Measurements from ENCODE around the gene PRR3. TPM values are rescaled to one million over a fixed set of nuclear protein-coding genes. Genes with fewer than 3 reads are reported as not detected.

The PRR3 gene
- total and polyA plus RNA-seq, 2 of the 13 experiments (the other 11 are each of a cell fraction or from before 2014, with no cell fraction given), result 14.6 to 21.2 TPM

- Histone ChIP-seq H3K36me3 (replicated peaks in 1 of 2; ENCODE audit: control insufficient read depth in 1 of 2, insufficient read depth in 2 of 2, low read length in 2 of 2) (peaks cover 16 to 41% of the 10 kb centered on the region in 2 experiments), H3K4me1 (ENCODE audit: insufficient read depth, low read length) (peaks cover 26% of the 10 kb centered on the region), H4K20me1 (ENCODE audit: insufficient read depth, low read length) (peaks cover 11% of the 10 kb centered on the region), H3K4me2 (ENCODE audit: low read depth, low read length) (peak overlapping the region; percentile 92), H3K9ac (ENCODE audit: insufficient read depth, low read depth, low read length) (peak overlapping the region; percentile 85), H2AFZ (ENCODE audit: low read length) (no peak overlapping the region), H3K4me3 (replicated peaks in 1 of 3; ENCODE audit: insufficient read depth in 1 of 3, low read depth in 2 of 3, low read length in 3 of 3) (peak overlapping the region; percentile 87 to 93 (median 90)), H3K9me3 (ENCODE audit: low read length) (no peaks in the 10 kb centered on the region), H3K27me3 (ENCODE audit: control insufficient read depth in 1 of 2, insufficient read depth in 2 of 2, low read length in 2 of 2) (no peaks in the 10 kb centered on the region; a peak in 1 of 5 replicates), H3K27ac (ENCODE audit: extremely low read length, insufficient read depth, low read length) (peak overlapping the region; percentile 94), H3K79me2 (ENCODE audit: insufficient read depth, low read length) (peaks cover 27% of the 10 kb centered on the region)
- DNase-seq (ENCODE audit: low spot score) (no peak), ATAC-seq (peak; percentile 18), FAIRE-seq (no peak)
- ChIA-PET POLR2A (interaction anchor here (1.3 to 4.3 kb wide), 9 partner anchors 10 to 73 kb away, joined by 3 to 74 read pairs (median 7); partner anchors contain the start of gene ABCF1), CTCF (ENCODE audit: low intra/inter-chr PET ratio, low total read pairs) (no interaction called here)
- BruUV-seq (replicated peaks), result no TSS peak
- WGBS (ENCODE audit: low lambda C conversion rate), result 19% methylated on average over 33 of the region's 34 CpGs
- intact Hi-C loops (cut with micrococcal nuclease; ENCODE audit: unreplicated experiment), result no loop called here
- in situ Hi-C loops (cut with HindIII; ENCODE audit: extremely low pct_ligation_motif_present, low pct_unique_long_range_greater_than_20kb), result no loop called here
- TF ChIP-seq NCOA1 (CRISPR knock-in tag; IDR thresholded peaks at IDR 0.05) (peak; percentile 68; the same call in 1 of the 2 replicates), RFX1 (IDR thresholded peaks at IDR 0.05) (no peak), ZNF616 (CRISPR knock-in tag; IDR thresholded peaks at IDR 0.05; ENCODE audit: low read depth) (no peak), THAP11 (CRISPR knock-in tag; IDR thresholded peaks at IDR 0.05) (no peak), LCORL (IDR thresholded peaks at IDR 0.05) (no peak), LCORL (CRISPR knock-in tag; IDR thresholded peaks at IDR 0.05) (0 out of 2 replicates have a peak, but pooled peaks have one; percentile 12), ETV6 (CRISPR knock-in tag; conservative IDR thresholded peaks at IDR 0.05) (0 out of 2 replicates have a peak, but pooled peaks have one; percentile 31), EED (CRISPR knock-in tag; IDR thresholded peaks at IDR 0.05) (no peak), MTF2 (CRISPR knock-in tag; IDR thresholded peaks at IDR 0.05; ENCODE audit: borderline replicate concordance) (0 out of 2 replicates have a peak, but pooled peaks have one; percentile 85), ZNF607 (CRISPR knock-in tag; IDR thresholded peaks at IDR 0.05; ENCODE audit: borderline replicate concordance) (no peak), AGO1 (IDR thresholded peaks at IDR 0.05; ENCODE audit: low read depth, low read length, poor library complexity, severe bottlenecking) (peak; percentile 54), DNMT1 (CRISPR knock-in tag; IDR thresholded peaks at IDR 0.05) (no peak), ZNF44 (CRISPR knock-in tag; IDR thresholded peaks at IDR 0.05) (0 out of 2 replicates have a peak, but pooled peaks have one; percentile 55), ZNF841 (CRISPR knock-in tag; IDR thresholded peaks at IDR 0.05; ENCODE audit: borderline replicate concordance) (no peak), ATF3 (CRISPR knock-in tag; IDR thresholded peaks at IDR 0.05) (no peak), AKNA (CRISPR knock-in tag; IDR thresholded peaks at IDR 0.05; ENCODE audit: borderline replicate concordance) (no peak), GABPB1 (CRISPR knock-in tag; IDR thresholded peaks at IDR 0.05) (0 out of 2 replicates have a peak, but pooled peaks have one; percentile 5), STAG1 (CRISPR knock-in tag; IDR thresholded peaks at IDR 0.05) (no peak), FOXO1 (CRISPR knock-in tag; IDR thresholded peaks at IDR 0.05) (peak; percentile 36; the same call in 1 of the 2 replicates)
These were observed 1.9 kb upstream of the PRR3 start for GRCh38 chr6:30554962-30555815.
